ENCODE results near the gene CDC14B. TPM values are rescaled to one million over a fixed set of nuclear protein-coding genes. Genes with fewer than 3 reads are reported as not detected.

Gene CDC14B
- total and polyA plus RNA-seq, 2 of the 4 experiments (the other 2 are of a cell fraction), result 9.7 to 26.3 TPM

GRCh38 chr9:96476013-96476412, 143.6 kb downstream of the CDC14B start:
- Histone ChIP-seq H3K9me1 (ENCODE audit: insufficient read depth, low read length) (peaks cover 5% of the 10 kb centered on the region; the same call in 1 of the 2 replicates), H4K5ac (ENCODE audit: low read depth, low read length) (no peak overlapping the region), H3K4me1 (ENCODE audit: control insufficient read depth, insufficient read depth, low read length) (peaks cover 3% of the 10 kb centered on the region), H3K4ac (ENCODE audit: low read depth, low read length) (no peak overlapping the region), H4K8ac (ENCODE audit: low read depth in 2 of 2, low read length in 2 of 2) (no peak overlapping the region), H3K9ac (ENCODE audit: low read depth, low read length) (no peak overlapping the region), H3K23ac (ENCODE audit: low read depth, low read length) (no peak overlapping the region), H4K91ac (ENCODE audit: insufficient read depth, low read depth, low read length) (no peak overlapping the region), H3K4me3 (ENCODE audit: insufficient read depth, low read depth, low read length) (no peak overlapping the region), H3K36me3 (ENCODE audit: control insufficient read depth, insufficient read depth, low read length) (peaks cover 20% of the 10 kb centered on the region), H3K4me2 (ENCODE audit: low read depth, low read length) (no peak overlapping the region), H4K20me1 (ENCODE audit: insufficient read depth, low read length) (no peaks in the 10 kb centered on the region; the same call in 1 of the 2 replicates), H3K79me1 (ENCODE audit: low read depth in 1 of 2, low read length in 2 of 2) (peaks cover 0 to 23% of the 10 kb centered on the region in 2 experiments; a peak in 2 of 4 replicates), H2AFZ (replicated peaks; ENCODE audit: low read length, poor library complexity) (no peak overlapping the region), H2BK5ac (ENCODE audit: low read depth, low read length, poor library complexity, severe bottlenecking) (no peak overlapping the region), H3K56ac (ENCODE audit: extremely low read depth, insufficient read depth, low read length) (no peak overlapping the region), H3K9me3 (ENCODE audit: control insufficient read depth, insufficient read depth, low read length) (no peaks in the 10 kb centered on the region), H3K18ac (ENCODE audit: low read depth, low read length) (no peak overlapping the region), H2BK20ac (ENCODE audit: low read depth, low read length) (no peak overlapping the region), H2BK120ac (ENCODE audit: low read depth, low read length) (no peak overlapping the region), H2BK15ac (ENCODE audit: low read depth, low read length) (no peak overlapping the region), H3K27me3 (ENCODE audit: control insufficient read depth, insufficient read depth, low read length) (no peaks in the 10 kb centered on the region), H3K14ac (replicated peaks; ENCODE audit: low read depth, low read length) (no peak overlapping the region), H2AK5ac (ENCODE audit: low read depth, low read length) (no peak overlapping the region), H3K27ac (ENCODE audit: insufficient read depth, low read length) (no peak overlapping the region), H2AK9ac (replicated peaks; ENCODE audit: low read depth, low read length, poor library complexity) (no peak overlapping the region)
- no peak for ATAC-seq (ENCODE audit: low read depth)
- no peak for DNase-seq
- BruUV-seq (replicated peaks), result no TSS peak
- POLR2A ChIA-PET (ENCODE audit: unreplicated experiment), result no interaction called here
- TF ChIP-seq MXI1 (IDR thresholded peaks at IDR 0.05; ENCODE audit: borderline replicate concordance, low read depth, low read length), result no peak
- no peak for TF ChIP-seq MAZ (IDR thresholded peaks at IDR 0.05; ENCODE audit: borderline replicate concordance, low read depth, low read length)
- TF ChIP-seq BHLHE40 (IDR thresholded peaks at IDR 0.05; ENCODE audit: low read depth, low read length), result no peak
- no peak for TF ChIP-seq POLR2A (IDR thresholded peaks at IDR 0.05; ENCODE audit: low read depth, low read length)
- no peak for TF ChIP-seq ELK1 (IDR thresholded peaks at IDR 0.05; ENCODE audit: borderline replicate concordance, low read depth, low read length)
- no peak for TF ChIP-seq CEBPB (IDR thresholded peaks at IDR 0.05; ENCODE audit: low read depth, low read length)
- no peak for TF ChIP-seq MAFK (IDR thresholded peaks at IDR 0.05; ENCODE audit: low read depth, low read length)
- no peak for TF ChIP-seq CTCF (conservative IDR thresholded peaks at IDR 0.05; ENCODE audit: low read depth, low read length)
- TF ChIP-seq CHD1 (IDR thresholded peaks at IDR 0.05; ENCODE audit: low read depth, low read length), result no peak
- no peak for TF ChIP-seq RCOR1 (IDR thresholded peaks at IDR 0.05; ENCODE audit: insufficient replicate concordance, low read length)
- no peak for TF ChIP-seq FOS (IDR thresholded peaks at IDR 0.05; ENCODE audit: low read depth, low read length)
- no peak for TF ChIP-seq NFE2L2 (IDR thresholded peaks at IDR 0.05; ENCODE audit: low read depth, low read length)
- no peak for TF ChIP-seq SMC3 (IDR thresholded peaks at IDR 0.05; ENCODE audit: low read depth, low read length)
- TF ChIP-seq RFX5 (IDR thresholded peaks at IDR 0.05; ENCODE audit: low read depth, low read length), result no peak
- no peak for TF ChIP-seq USF2 (IDR thresholded peaks at IDR 0.05; ENCODE audit: low read depth, low read length)
- no peak for TF ChIP-seq RAD21 (IDR thresholded peaks at IDR 0.05; ENCODE audit: low read length)
- CTCF ChIA-PET, result no interaction called here
- no CpG with 5 or more reads among the region's 4 CpGs for WGBS, 2 experiments (ENCODE audit: extremely low coverage in 2 of 2, insufficient read length in 1 of 2)
- dilution Hi-C loops (cut with HindIII; ENCODE audit: low sequenced_read_pairs, unreplicated experiment) (no loop called here), intact Hi-C loops (cut with micrococcal nuclease) (no loop called here), in situ Hi-C loops (cut with MboI; ENCODE audit: low sequenced_read_pairs) (no loop called here)

Data from IMR-90 (cell line).